SK-N-SH (cell line): ENCODE data around the gene AHSP.

Experiments used
- ELF1 ChIP-seq: IDR thresholded peaks from 2 replicates; pipeline ENCODE4 v1.4.0; 2012
- JUND ChIP-seq: IDR thresholded peaks from 2 replicates; pipeline ENCODE4 v1.4.0; 2012
- MAX ChIP-seq: IDR thresholded peaks from 2 replicates; pipeline ENCODE4 v1.4.0; 2012; ENCODE audit warnings: low read depth
- MEF2A ChIP-seq: IDR thresholded peaks from 2 replicates; pipeline ENCODE4 v1.4.0; 2012; ENCODE audit warnings: low read depth, borderline replicate concordance
- MXI1 ChIP-seq: IDR thresholded peaks from 2 replicates; pipeline ENCODE4 v1.6.1; 2012; ENCODE audit warnings: mild to moderate bottlenecking, low read depth, low read length, improper control_type of control experiment
- NFIC ChIP-seq: IDR thresholded peaks from 2 replicates; pipeline ENCODE4 v1.4.0; 2012; ENCODE audit warnings: borderline replicate concordance
- POLR2AphosphoS5 ChIP-seq: IDR thresholded peaks from 2 replicates; pipeline ENCODE4 v1.6.1; 2012; ENCODE audit warnings: low read depth, low read length
- RAD21 ChIP-seq: IDR thresholded peaks from 2 replicates; pipeline ENCODE4 v1.6.1; 2012; ENCODE audit warnings: mild to moderate bottlenecking, low read length
- RCOR1 ChIP-seq: fragments of 150-350 bp; IDR thresholded peaks from 2 replicates; pipeline ENCODE4 v1.6.1; 2017; ENCODE audit warnings: antibody characterized with exemption, low read length
- RFX5 ChIP-seq: IDR thresholded peaks from 2 replicates; pipeline ENCODE4 v1.6.1; 2012; ENCODE audit warnings: mild to moderate bottlenecking, improper control_type of control experiment, low read length
- USF2 ChIP-seq: fragments of 150-350 bp; IDR thresholded peaks from 2 replicates; pipeline ENCODE4 v1.6.1; 2017; ENCODE audit warnings: antibody characterized with exemption, low read length, low read depth, borderline replicate concordance
- TF ChIP-seq, protein P1 (sequence below): fragments of 200-600 bp; sonication (generic); IDR thresholded peaks from 2 replicates; pipeline ENCODE4 v1.6.1; 2017; ENCODE audit warnings: antibody characterized with exemption, mild to moderate bottlenecking, moderate library complexity
- TF ChIP-seq, protein P2 (sequence below): IDR thresholded peaks from 2 replicates; pipeline ENCODE4 v1.4.0; 2012; ENCODE audit warnings: low read depth, borderline replicate concordance

DNA sequence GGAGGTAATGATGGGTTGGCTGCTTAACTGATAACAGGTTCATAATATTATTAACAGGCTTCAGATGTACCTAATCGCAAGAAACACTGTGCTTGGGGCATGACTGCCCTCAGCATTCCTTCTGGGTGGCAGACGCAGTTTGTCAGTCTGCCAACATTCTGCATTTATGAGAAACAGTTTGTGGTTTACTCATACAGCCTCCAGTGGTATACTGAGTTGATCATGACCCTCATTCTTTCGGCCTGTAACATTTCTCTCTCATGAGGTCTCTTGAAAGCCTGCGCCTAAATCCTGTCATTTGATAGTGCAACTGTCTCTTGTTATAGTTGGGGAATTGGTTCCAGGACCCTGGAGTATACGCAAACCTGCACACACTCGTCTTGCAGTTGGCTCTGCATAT lies 14.6 kb upstream of the AHSP start:
- TF ChIP-seq RFX5 (no peak), NFIC (peak; percentile 82), RAD21 (no peak), RCOR1 (no peak), POLR2AphosphoS5 (no peak), JUND (peak; percentile 29; the same call in 1 of the 2 replicates), MXI1 (no peak), MEF2A (no peak), MAX (peak; percentile 30; the same call in 1 of the 2 replicates), USF2 (no peak), ELF1 (no peak)
- TF ChIP-seq, protein P1, sequence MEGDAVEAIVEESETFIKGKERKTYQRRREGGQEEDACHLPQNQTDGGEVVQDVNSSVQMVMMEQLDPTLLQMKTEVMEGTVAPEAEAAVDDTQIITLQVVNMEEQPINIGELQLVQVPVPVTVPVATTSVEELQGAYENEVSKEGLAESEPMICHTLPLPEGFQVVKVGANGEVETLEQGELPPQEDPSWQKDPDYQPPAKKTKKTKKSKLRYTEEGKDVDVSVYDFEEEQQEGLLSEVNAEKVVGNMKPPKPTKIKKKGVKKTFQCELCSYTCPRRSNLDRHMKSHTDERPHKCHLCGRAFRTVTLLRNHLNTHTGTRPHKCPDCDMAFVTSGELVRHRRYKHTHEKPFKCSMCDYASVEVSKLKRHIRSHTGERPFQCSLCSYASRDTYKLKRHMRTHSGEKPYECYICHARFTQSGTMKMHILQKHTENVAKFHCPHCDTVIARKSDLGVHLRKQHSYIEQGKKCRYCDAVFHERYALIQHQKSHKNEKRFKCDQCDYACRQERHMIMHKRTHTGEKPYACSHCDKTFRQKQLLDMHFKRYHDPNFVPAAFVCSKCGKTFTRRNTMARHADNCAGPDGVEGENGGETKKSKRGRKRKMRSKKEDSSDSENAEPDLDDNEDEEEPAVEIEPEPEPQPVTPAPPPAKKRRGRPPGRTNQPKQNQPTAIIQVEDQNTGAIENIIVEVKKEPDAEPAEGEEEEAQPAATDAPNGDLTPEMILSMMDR, result no peak
- TF ChIP-seq, protein P2, sequence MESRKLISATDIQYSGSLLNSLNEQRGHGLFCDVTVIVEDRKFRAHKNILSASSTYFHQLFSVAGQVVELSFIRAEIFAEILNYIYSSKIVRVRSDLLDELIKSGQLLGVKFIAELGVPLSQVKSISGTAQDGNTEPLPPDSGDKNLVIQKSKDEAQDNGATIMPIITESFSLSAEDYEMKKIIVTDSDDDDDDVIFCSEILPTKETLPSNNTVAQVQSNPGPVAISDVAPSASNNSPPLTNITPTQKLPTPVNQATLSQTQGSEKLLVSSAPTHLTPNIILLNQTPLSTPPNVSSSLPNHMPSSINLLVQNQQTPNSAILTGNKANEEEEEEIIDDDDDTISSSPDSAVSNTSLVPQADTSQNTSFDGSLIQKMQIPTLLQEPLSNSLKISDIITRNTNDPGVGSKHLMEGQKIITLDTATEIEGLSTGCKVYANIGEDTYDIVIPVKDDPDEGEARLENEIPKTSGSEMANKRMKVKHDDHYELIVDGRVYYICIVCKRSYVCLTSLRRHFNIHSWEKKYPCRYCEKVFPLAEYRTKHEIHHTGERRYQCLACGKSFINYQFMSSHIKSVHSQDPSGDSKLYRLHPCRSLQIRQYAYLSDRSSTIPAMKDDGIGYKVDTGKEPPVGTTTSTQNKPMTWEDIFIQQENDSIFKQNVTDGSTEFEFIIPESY, result no peak
